ENCODE data around the gene ARHGAP12.

GRCh38 chr10:31927565-31927883, 1.1 kb downstream of the ARHGAP12 start:
- TF ChIP-seq, protein P1, sequence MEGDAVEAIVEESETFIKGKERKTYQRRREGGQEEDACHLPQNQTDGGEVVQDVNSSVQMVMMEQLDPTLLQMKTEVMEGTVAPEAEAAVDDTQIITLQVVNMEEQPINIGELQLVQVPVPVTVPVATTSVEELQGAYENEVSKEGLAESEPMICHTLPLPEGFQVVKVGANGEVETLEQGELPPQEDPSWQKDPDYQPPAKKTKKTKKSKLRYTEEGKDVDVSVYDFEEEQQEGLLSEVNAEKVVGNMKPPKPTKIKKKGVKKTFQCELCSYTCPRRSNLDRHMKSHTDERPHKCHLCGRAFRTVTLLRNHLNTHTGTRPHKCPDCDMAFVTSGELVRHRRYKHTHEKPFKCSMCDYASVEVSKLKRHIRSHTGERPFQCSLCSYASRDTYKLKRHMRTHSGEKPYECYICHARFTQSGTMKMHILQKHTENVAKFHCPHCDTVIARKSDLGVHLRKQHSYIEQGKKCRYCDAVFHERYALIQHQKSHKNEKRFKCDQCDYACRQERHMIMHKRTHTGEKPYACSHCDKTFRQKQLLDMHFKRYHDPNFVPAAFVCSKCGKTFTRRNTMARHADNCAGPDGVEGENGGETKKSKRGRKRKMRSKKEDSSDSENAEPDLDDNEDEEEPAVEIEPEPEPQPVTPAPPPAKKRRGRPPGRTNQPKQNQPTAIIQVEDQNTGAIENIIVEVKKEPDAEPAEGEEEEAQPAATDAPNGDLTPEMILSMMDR (conservative IDR thresholded peaks at IDR 0.05), result no peak
- no peak for TF ChIP-seq EZH2 (IDR thresholded peaks at IDR 0.05; ENCODE audit: low read depth)
